ENCODE results near the gene SOAT2. TPM values are rescaled to one million over a fixed set of nuclear protein-coding genes. Genes with fewer than 3 reads are reported as not detected.

Gene SOAT2
- polyA plus RNA-seq, 6 donors from 2014 or later: not detected

DNA sequence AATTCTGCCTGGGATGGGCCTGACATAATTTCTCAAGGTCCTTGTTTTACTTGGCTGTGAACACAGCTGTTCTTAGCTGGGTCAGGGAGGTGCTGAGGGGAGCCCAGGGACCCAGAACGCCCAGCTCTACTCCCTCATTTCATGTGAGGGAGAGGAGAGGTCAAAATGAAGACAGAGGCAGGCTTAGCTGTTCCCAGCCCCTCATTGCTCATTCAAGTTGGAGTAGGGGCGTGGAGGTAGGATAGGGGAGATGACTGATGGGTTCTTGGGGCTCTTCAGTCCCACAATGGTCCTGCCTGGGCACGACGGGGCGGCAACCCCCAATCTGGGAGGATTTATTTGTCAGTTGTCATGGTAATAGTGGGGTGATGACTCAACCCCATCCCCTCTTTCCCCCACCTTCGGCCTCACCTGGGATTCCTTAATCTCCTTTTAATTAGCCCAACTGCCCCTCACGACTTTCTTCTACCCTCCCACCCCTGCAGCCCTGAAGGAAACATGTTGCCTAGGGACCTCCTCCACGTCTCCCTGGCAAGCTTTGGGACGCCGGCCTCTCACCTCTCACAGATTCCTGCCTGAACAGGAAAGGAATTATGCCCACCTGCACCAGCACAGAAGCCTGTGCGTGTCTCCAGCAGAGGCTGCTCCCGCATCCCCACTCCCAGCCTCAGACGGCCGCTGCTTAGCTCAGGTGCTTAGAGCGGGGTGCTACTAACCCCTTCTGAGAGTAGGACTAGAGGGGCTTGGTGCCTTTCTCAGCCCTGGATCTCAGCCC lies 34.3 kb upstream of the SOAT2 start:
- H3K27ac Mint-ChIP-seq: peak overlapping the region in 1 of 6 donors; percentile 53
- H3K4me3 Mint-ChIP-seq: no peak overlapping the region
- H3K27me3 Mint-ChIP-seq: no peaks in the 10 kb centered on the region
- DNase-seq (no peak), ATAC-seq (ENCODE audit: low read depth in 2 of 2) (no peak)
- peaks cover 6 to 11% of the 10 kb centered on the region in 2 donors for H3K36me3 Mint-ChIP-seq
- H3K9me3 Mint-ChIP-seq: no peaks in the 10 kb centered on the region
- H3K4me1 Mint-ChIP-seq: peaks cover 27 to 62% (median 41%) of the 10 kb centered on the region in 3 donors

- H3K36me3 Mint-ChIP-seq: peaks cover 7 to 16% of the 10 kb centered on the region in 2 donors
- peaks cover 35 to 63% (median 49%) of the 10 kb centered on the region in 3 donors for H3K4me1 Mint-ChIP-seq
- H3K4me3 Mint-ChIP-seq: no peak overlapping the region
- DNase-seq (no peak), ATAC-seq (ENCODE audit: low read depth in 2 of 2) (no peak)
- H3K27me3 Mint-ChIP-seq: no peaks in the 10 kb centered on the region
- H3K27ac Mint-ChIP-seq: peak overlapping the region in 2 of 6 donors; percentile 37 to 53
- H3K9me3 Mint-ChIP-seq: no peaks in the 10 kb centered on the region
These were observed 33.5 kb upstream of the SOAT2 start for GRCh38 chr12:53069621-53070410.

- no peak for DNase-seq
- Mint-ChIP-seq H3K27me3 (no peaks in the 10 kb centered on the region), H3K4me3 (no peak overlapping the region), H3K9me3 (no peaks in the 10 kb centered on the region), H3K4me1 (peaks cover 33 to 57% (median 56%) of the 10 kb centered on the region in 3 donors), H3K36me3 (peaks cover 7 to 17% of the 10 kb centered on the region in 2 donors), H3K27ac (peak overlapping the region in 1 of 6 donors; percentile 81)
- ATAC-seq (ENCODE audit: low read depth in 2 of 2): no peak
These were observed 32.3 kb upstream of the SOAT2 start for GRCh38 chr12:53070877-53071492.

- H3K9me3 Mint-ChIP-seq: no peaks in the 10 kb centered on the region
- no peaks in the 10 kb centered on the region for H3K27me3 Mint-ChIP-seq
- DNase-seq (no peak), ATAC-seq (ENCODE audit: low read depth in 2 of 2) (no peak)
- peaks cover 32 to 59% (median 55%) of the 10 kb centered on the region in 3 donors for H3K4me1 Mint-ChIP-seq
- peaks cover 7 to 21% of the 10 kb centered on the region in 2 donors for H3K36me3 Mint-ChIP-seq
- H3K4me3 Mint-ChIP-seq: peak overlapping the region in 1 of 8 donors; percentile 18
- H3K27ac Mint-ChIP-seq: peak overlapping the region in 5 of 6 donors; percentile 30 to 84 (median 59)
These were observed 31.4 kb upstream of the SOAT2 start for GRCh38 chr12:53071591-53072551.

DNA sequence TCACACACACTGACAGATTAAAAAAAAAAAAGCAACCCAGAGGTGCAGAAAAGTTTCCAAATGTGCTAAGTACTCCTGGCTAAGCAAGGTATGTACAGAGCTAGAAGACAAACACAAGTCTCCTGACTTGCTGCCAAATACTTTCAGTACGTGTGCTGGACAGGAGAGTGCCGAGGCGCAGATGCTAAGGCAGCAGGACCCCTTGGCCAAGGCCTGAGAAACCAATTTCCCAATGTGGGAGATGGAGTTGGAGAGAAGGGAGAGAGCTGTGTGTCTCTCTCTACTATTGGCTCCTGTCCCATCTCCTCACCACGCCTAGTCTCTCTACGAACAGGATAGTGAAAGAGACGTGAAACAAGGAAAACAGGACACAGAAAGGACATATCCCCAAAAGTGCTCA lies 29.4 kb upstream of the SOAT2 start:
- Mint-ChIP-seq H3K27me3 (no peaks in the 10 kb centered on the region), H3K9me3 (no peaks in the 10 kb centered on the region), H3K36me3 (peaks cover 7 to 21% of the 10 kb centered on the region in 2 donors), H3K4me1 (peaks cover 41 to 77% (median 63%) of the 10 kb centered on the region in 3 donors), H3K27ac (peak overlapping the region in 1 of 6 donors; percentile 47), H3K4me3 (no peak overlapping the region)
- DNase-seq: no peak
- ATAC-seq (ENCODE audit: low read depth in 2 of 2): no peak

DNA sequence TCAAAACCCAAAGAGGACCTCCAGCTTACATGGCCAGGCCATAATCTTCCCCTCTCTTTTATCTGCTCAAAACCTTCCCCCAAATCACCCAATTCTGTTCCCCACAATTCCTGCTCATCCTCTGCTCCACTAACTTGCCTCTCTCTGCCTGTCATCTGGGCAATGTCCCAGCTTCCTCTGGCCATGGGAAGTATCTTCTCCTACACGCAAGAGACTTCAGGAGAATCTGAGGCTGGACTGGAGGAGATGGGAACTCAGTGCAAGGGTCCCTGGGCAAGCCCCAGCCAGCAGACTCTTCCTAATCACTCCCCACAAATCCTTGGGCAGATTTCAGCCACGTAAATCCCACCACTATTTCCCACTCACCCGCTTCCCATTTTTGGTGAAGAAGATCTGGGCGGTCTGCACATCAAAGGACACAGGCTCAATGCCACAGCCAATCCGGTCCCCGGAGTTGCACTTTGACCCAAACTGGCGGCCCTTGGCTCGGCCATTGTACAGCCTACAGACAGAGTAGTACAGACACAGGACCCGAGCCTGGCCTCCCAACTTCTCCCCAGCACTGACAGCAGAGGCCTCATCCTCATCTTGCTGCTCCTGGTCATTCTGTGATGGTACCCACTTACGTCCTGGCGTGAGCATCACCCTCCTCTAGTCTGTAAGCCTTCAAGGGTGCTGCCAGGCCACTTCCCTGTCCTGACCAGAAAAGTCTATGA lies 28.8 kb upstream of the SOAT2 start:
- Mint-ChIP-seq H3K27ac (peak overlapping the region in 1 of 6 donors; percentile 66), H3K4me3 (peak overlapping the region in 1 of 8 donors; percentile 53), H3K27me3 (no peaks in the 10 kb centered on the region), H3K9me3 (no peaks in the 10 kb centered on the region), H3K36me3 (peaks cover 7 to 21% of the 10 kb centered on the region in 2 donors), H3K4me1 (peaks cover 44 to 80% (median 69%) of the 10 kb centered on the region in 3 donors)
- no peak for DNase-seq
- ATAC-seq (ENCODE audit: low read depth in 2 of 2): no peak

- Mint-ChIP-seq H3K4me3 (peak overlapping the region in 2 of 8 donors; percentile 53 to 69), H3K27ac (no peak overlapping the region), H3K4me1 (peaks cover 48 to 84% (median 74%) of the 10 kb centered on the region in 3 donors), H3K36me3 (peaks cover 7 to 21% of the 10 kb centered on the region in 2 donors), H3K27me3 (no peaks in the 10 kb centered on the region), H3K9me3 (no peaks in the 10 kb centered on the region)
- no peak for ATAC-seq (ENCODE audit: low read depth in 2 of 2)
- no peak for DNase-seq
These were observed 28.3 kb upstream of the SOAT2 start for GRCh38 chr12:53074999-53075370.

DNA sequence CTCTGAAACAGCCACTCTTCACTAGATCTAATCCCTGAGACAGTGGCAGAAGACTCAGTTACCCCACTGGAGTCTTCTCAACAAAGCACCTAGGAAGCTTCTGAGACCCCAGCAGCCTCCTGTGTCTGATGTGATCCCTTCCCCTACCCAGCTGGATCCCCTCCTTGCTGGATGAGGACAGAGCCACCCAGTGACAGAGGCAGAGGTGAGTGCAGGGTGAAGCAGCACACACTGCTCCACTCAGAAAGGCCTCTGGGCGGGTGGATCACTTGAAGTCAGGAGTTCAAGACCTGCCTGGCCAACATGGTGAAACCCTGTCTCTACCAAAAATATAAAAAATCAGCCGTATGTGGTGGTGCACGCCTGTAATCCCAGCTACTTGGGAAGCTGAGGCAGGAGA lies 26.8 kb upstream of the SOAT2 start:
- Mint-ChIP-seq H3K4me1 (peaks cover 52 to 86% (median 75%) of the 10 kb centered on the region in 3 donors), H3K9me3 (no peaks in the 10 kb centered on the region), H3K4me3 (peak overlapping the region in 3 of 8 donors; percentile 28 to 95 (median 29)), H3K36me3 (peaks cover 7 to 21% of the 10 kb centered on the region in 2 donors), H3K27ac (no peak overlapping the region), H3K27me3 (no peaks in the 10 kb centered on the region)
- ATAC-seq (ENCODE audit: low read depth in 2 of 2) (no peak), DNase-seq (no peak)

- H3K27ac Mint-ChIP-seq: peak overlapping the region in 2 of 6 donors; percentile 15 to 53
- H3K36me3 Mint-ChIP-seq: peaks cover 7 to 21% of the 10 kb centered on the region in 2 donors
- H3K9me3 Mint-ChIP-seq: no peaks in the 10 kb centered on the region
- no peaks in the 10 kb centered on the region for H3K27me3 Mint-ChIP-seq
- ATAC-seq (ENCODE audit: low read depth in 2 of 2) (no peak), DNase-seq (no peak)
- peak overlapping the region in 6 of 8 donors; percentile 41 to 95 (median 91) for H3K4me3 Mint-ChIP-seq
- peaks cover 48 to 80% (median 69%) of the 10 kb centered on the region in 3 donors for H3K4me1 Mint-ChIP-seq
These were observed 26.3 kb upstream of the SOAT2 start for GRCh38 chr12:53077030-53077429.

GRCh38 chr12:53078425-53079225 lies 24.7 kb upstream of the SOAT2 start:
- H3K9me3 Mint-ChIP-seq: no peaks in the 10 kb centered on the region
- H3K36me3 Mint-ChIP-seq: peaks cover 7 to 21% of the 10 kb centered on the region in 2 donors
- no peaks in the 10 kb centered on the region for H3K27me3 Mint-ChIP-seq
- peak overlapping the region; percentile 86 to 98 (median 95) for H3K4me3 Mint-ChIP-seq
- H3K4me1 Mint-ChIP-seq: peaks cover 37 to 64% (median 53%) of the 10 kb centered on the region in 3 donors
- DNase-seq (no peak), ATAC-seq (ENCODE audit: low read depth in 2 of 2) (peak; percentile 43 to 44)
- peak overlapping the region in 5 of 6 donors; percentile 80 to 97 (median 94) for H3K27ac Mint-ChIP-seq
